Measurements from ENCODE around the gene ZNF688.

- no peak for TF ChIP-seq POLR2AphosphoS5 (IDR thresholded peaks at IDR 0.05; ENCODE audit: borderline replicate concordance, low read depth, low read length)
- TF ChIP-seq EZH2 (IDR thresholded peaks at IDR 0.05), result no peak
- TF ChIP-seq FOXP2 (optimal IDR thresholded peaks at IDR 0.05; ENCODE audit: control extremely low read depth, extremely low read length, insufficient read depth), result no peak
Measured at GRCh38 chr16:30525844-30526136, 45.7 kb downstream of the ZNF688 start.

All from SK-N-MC (cell line).